Activated gamma-delta T cell treated with anti-CD3 and anti-CD28 coated beads, Interleukin-2, amount 50 U/mL, for 16 hours (primary cell): ENCODE data around the gene RIOK2.

Source experiments
- DNase-seq: peaks from one replicate; pipeline ENCODE4 v3.0.0-alpha.2; 2020; ENCODE audit warnings: low read depth

Gene RIOK2

GRCh38 chr5:97125125-97125683, 57.8 kb downstream of the RIOK2 start:
- DNase-seq, result no peak

- DNase-seq, result no peak
These were observed 58.7 kb downstream of the RIOK2 start for GRCh38 chr5:97124335-97124734.

- no peak for DNase-seq
These were observed 61.2 kb downstream of the RIOK2 start for GRCh38 chr5:97121848-97122247.

- DNase-seq, result no peak
These were observed 62.9 kb downstream of the RIOK2 start for GRCh38 chr5:97120195-97120594.

- no peak for DNase-seq
These were observed 64.0 kb downstream of the RIOK2 start for GRCh38 chr5:97119007-97119390.

- no peak for DNase-seq
These were observed 64.6 kb downstream of the RIOK2 start for GRCh38 chr5:97118261-97119006.

GRCh38 chr5:97115932-97116331, 67.1 kb downstream of the RIOK2 start:
- no peak for DNase-seq

GRCh38 chr5:97112230-97112629, 70.8 kb downstream of the RIOK2 start:
- DNase-seq, result no peak

- no peak for DNase-seq
These were observed 71.4 kb downstream of the RIOK2 start for GRCh38 chr5:97111616-97112015.

- DNase-seq, result no peak
These were observed 72.0 kb downstream of the RIOK2 start for GRCh38 chr5:97111004-97111403.
